HG03342 (cell line): Measurements from ENCODE around the gene UHRF2.
"Not testable (repeated sequence)": the region's sequence is repeated elsewhere in the genome, so short reads cannot be mapped to it uniquely, and the experiment has no call there.

ENCODE experiments used
- ATAC-seq: cut with Tn5 transposase; IDR thresholded peaks from one replicate; pipeline ENCODE4 v1.9.1; 2021; ENCODE audit warnings: mild to moderate bottlenecking, moderate library complexity; ENCODE audit not compliant: unreplicated experiment

UHRF2 gene

DNA sequence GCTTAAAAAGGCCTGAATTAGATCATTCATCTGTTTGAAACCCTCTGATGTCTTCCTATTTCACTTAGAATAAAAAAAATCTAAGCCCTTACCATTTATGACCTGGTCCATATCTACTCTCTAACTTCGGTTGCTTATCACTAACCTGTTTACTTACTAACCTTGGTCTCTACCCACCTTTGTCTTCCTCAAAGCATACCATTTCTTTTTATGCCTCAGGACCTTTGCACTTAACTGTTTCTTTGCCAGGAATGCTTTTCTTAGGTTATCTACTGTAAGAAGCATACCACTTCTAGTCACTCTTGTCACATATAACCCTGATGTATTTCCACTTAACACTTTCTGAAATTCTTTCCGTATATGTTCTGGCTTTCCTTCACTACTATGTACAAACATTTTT, 67.0 kb downstream of the UHRF2 start:
- no peak for ATAC-seq

DNA sequence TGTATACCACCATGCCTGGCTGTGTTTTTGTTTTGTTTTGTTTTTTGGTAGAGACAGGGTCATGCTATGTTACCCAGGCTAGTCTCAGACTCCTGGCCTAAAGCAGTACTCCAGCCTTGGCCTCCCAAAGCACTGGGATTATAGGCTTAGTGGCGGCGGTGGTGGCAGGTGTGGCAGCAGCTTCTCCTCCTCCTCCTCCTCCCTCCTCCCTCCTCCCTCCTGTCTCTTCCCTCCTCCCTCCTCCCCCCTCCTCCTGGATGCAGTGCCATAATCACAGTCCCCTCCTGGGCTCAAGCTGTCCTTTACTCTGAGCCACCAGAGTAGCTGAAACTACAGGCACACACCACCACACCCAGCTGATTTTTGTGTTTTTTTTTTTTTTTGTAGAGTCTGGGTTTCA, 71.2 kb downstream of the UHRF2 start:
- no peak for ATAC-seq

DNA sequence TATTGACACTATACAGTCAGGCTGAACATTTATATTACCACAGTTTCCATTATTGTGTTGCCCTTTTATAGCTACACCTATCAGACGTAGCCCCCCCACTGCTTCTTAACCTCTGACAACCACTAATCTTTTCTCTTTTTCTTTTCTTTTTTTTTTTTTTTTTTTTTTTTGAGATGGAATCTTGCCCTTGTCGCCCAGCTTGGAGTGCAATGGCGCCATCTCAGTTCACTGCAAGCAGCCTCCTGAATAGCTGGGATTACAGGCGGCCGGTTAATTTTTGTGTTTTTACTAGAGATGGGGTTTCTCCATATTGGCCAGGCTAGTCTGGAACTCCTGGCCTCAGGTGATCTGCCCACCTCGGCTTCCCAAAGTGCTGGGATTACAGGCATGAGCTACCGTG, 75.4 kb downstream of the UHRF2 start:
- ATAC-seq = no peak

DNA sequence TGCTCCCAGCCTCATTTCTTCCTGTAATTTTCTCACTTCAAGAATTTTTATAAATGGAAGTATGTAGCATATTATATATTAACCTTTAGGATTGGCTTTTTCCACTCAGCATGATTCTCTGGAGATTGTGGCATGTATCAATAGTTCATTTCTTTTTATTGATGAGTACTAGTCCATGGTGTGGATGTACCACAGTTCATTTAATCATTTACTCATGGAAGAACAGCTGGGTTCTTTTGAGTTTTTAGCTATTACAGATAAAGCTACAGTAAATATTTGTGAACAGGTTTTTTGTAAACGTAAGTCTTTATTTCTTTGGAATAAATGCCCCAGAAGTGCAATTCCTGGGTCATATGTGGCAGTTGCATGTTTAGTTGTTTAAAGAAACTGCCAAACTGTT, 76.1 kb downstream of the UHRF2 start:
- no peak for ATAC-seq

DNA sequence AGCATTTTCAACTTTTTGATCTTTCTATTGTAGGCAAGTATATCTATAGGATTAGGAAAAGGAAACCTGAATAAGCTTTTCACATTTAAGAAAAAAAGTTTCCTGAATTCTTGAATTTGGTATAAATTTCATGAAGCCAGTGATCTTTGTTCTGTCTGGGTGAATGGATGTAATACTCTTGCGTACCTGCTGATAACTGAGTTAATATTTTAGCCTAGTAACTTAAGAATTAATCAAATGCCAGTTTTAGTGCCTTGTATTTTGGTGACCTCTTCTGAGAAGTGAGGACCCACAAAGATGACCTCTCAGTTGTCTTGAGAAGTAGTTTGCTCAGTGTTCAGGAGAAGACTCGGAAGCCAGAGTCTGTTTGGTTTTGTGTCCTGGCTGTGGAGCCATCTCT, 77.9 kb downstream of the UHRF2 start:
- ATAC-seq = no peak

DNA sequence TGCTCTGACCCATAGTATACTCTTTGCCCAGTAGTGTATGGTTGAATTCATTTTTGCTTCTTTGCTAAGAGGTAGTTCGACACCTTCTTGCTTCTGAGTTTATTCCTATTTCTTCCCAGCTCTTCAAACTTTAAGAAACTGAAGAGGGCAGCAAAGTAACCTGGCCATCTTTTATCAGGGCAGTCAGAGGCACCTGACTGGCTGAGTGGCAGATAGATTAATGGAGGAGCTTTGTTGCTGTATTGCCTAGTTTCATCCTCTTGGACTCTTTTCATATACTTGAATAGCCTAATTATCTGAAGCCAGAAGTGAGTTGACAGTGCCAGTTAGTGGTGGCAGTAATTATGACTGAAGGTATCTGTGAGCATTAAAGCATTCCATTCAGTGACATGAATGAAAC, 82.5 kb downstream of the UHRF2 start:
- no peak for ATAC-seq

DNA sequence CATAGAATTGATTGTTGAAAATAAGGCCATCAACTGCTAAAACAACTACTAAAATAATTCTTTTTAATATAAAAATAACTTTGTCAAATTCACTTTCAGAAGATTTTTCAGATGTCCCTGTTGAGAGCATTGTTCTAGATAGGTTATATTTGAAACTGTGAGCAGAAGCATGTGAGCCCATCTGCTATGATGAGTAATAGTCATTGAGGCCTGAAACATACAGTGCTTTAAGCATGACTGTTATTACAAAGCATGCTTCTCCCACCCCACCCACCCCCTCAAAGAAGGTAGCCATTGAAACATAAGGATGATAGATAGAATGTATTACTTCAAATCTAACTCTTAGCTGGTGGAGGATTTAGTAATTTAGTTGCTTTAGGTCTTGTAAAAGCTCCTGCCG, 86.0 kb downstream of the UHRF2 start:
- ATAC-seq = no peak

DNA sequence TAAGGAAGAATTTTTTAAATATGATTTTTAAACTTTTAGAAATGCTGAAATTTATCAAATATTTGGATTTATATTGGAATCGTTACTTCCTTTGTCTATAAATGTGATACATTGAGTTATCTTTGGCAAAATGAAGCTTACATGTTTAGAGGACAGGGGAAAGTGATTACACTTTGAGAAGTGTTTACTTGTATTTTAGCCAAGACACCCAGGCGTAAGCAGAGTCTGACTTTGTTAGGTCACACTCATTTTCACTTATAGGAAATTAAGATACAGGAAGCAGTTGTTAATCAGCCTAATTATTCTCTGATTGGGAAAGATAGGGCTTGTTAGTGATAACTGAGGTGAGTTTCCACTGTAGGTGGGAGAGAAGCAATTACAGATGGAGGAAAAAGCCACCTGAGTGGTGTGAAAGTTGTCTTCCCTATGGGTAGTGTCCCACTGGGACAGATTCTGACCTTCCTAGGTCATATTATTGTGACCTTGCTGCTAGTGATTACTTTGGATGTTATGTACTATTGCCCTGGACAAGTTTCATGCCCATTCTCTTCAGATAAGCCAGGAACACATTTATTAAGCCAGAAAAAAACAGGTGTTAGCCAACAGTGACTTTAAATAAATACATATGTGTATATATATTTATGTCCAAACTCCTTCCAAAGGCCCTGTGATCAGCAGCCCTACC, 88.7 kb downstream of the UHRF2 start:
- ATAC-seq = no peak

DNA sequence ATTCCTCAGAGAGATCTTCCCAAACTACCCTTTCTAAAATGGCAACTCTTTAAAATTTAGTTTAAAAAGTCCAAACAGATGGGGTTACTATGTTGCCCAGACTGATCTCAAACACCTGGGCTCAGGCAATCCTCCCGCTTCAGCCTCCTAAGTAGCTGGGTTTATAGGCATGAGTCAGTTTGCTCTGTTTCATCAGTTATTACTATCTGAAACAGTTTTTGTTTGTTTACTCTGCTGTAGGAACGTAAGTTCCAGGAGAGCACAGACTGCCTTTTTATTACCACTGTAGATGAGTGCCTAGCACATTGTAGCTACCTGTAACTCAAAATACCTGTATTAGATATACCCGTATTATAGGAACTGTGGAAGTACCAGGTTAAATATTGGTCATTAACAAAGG, 89.4 kb downstream of the UHRF2 start:
- no peak for ATAC-seq

DNA sequence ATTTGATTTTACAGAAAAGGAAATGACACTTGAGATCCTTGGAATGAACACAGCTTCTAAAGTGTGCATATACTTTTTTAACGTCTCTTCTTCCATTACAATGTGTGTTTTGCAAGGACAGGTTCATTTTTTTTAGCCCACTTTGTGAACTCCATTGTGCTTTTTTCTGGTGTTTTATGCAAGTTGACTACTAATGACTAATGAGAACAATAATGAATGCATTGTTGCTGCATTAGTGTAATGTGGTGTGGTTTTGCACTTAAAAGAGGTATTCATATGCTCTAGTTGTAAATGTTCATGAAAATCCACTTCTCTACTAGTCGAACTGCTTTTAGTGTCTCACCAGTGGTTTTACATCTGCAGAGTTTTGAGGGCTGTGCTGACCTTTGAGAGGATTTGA, 93.6 kb downstream of the UHRF2 start:
- no peak for ATAC-seq

DNA sequence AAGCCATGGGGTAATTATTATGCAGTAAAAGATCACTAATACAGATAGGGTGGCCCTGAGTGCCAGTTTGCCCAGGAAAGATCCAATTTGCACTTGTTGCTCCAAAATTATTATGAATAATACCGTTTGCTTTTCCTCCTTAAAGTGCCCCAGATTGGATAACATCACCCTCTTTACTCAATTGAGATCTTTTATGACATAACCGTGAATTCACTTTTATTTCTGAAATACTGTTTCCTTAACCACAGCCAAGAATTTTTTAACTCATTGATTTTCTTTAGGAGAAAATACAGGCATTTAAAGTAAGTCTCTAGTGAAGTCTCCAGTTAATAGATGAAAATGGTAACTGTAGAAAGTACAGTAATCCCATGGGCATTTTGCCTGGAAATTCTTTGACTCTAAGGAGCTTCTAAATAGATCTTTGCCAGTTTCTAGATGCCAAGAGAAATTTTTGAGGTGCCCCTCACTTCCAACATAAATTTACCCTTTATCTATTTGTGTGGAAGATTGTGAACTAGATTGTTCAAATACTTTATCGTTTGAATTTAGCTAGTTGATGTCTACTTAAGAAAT, 99.2 kb downstream of the UHRF2 start:
- ATAC-seq = no peak

DNA sequence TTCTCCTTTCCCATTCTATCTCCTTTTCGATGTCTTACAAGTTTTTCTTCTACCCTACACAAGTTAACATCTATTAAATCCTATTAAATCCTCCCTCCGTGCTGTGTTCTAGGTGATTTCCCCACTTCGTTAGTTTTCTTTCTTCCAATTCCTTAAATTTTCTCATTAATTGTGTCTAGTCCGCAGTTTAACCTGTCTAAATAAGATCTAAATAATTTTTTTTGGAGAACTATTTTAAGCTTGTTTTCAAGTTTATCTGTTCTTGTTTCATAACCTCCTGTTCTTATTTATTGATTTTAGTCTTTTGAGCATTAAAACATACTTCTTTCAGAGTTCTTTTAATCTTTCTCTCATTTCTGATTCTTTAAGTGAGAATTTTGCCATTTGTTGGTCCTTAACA, 109.3 kb downstream of the UHRF2 start:
- no peak for ATAC-seq

DNA sequence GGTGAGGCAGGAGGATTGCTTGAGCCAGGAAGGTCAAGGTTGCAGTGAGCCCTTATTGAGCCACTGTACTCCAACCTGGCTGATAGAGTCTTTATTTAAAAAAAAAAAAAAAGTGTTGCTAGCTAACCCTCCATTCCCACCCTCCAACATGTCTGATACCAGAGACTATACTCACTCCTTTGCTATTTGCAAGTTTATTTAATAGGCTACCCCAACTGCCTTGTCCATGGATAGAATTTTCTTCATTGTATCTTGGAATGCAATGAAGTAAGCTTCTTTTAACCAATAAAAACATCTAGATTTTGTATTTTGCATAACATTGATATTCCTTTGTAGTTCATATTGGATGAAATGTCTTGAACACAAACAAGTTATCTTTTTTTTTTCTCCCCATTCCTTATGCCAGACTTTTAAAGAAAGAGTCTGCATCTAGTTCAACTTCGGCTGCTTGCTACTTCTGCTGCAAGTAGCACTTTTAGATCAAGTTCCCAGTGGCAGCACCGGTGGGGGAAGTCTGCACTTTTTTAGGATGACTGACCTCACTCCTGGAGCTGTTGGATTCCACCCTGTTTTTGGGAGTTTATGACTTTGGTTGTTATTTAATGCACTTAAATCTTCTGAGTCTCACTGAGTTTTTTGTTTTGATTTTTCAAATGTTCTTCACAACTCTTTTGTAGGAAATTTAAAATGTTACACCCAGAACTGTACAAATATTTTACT, 112.5 kb downstream of the UHRF2 start:
- no peak for ATAC-seq

DNA sequence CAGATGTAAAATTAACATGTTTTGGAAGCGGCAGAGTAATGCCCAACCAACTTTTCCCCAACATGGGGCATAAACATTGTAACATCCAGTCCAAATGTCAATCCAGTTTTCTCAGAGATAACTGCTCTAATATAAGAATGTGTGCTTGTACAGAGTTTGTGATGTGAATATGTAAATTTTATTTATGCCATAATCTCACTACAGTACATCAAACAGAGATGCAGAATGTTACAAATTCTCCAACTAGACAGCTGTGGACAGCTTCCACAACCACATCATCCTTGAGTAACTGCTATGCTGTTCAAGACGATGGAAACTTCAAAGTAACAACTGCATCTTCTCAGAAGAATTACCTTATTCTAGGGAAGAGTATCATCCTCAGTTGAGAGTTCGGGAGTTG, 122.6 kb downstream of the UHRF2 start:
- ATAC-seq = no peak

DNA sequence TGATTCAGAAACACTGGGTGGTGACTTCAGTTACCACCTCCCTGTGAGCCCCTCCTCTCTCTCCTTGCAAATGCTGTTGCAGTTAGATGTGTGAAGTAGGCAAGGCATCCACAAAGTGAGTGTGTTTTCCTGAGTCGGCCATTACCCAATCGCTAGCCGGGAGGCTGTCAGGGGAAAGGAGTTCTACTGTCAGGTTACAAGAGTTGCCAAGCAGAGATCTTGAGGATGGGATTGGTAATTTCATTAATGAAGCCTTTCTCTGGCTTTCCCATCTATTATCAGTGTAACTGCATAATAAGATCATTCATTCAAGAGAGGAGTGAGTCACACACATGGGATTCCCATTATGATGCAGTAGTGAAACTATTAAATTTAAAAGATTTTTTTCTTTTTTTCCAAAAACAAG, 125.7 kb downstream of the UHRF2 start:
- no peak for ATAC-seq

DNA sequence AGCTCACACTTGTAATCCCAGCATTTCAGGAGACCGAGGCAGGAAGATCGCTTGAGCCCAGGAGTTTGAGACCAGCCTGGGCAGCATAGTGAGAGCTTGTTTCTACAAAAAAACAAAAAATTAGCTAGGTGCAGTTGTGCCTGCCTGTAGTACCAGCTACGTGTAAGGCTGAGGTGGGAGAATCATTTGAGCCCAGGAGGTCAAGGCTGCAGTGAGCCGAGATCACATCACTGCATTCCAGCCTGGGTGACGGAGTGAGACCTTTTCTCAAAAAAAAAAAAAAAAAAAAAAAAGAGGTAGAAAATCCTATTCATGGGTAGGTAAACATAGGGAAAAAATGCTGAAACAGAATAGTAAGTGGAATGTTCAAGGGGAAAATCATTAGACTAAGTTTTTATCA, 129.6 kb downstream of the UHRF2 start:
- ATAC-seq = not testable (repeated sequence)

DNA sequence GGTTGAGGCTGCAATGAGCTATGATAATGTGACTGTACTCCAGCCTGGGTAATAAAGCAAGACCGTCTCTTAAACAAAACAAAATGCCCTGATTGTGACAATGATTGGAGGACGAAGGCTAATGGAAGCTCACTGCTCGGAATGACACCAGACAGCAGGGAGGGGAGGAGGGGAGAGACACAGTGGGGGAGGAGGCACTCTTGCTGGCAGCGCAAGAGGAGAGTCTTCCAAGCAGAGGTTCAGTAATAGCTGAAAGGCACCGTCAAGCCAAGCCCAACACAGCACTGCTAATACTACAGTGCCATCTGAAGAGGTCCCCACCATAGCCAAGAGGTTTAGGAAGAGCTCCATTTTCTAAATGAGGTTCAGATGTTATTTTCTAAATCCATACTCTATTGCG, 130.2 kb downstream of the UHRF2 start:
- ATAC-seq = no peak

DNA sequence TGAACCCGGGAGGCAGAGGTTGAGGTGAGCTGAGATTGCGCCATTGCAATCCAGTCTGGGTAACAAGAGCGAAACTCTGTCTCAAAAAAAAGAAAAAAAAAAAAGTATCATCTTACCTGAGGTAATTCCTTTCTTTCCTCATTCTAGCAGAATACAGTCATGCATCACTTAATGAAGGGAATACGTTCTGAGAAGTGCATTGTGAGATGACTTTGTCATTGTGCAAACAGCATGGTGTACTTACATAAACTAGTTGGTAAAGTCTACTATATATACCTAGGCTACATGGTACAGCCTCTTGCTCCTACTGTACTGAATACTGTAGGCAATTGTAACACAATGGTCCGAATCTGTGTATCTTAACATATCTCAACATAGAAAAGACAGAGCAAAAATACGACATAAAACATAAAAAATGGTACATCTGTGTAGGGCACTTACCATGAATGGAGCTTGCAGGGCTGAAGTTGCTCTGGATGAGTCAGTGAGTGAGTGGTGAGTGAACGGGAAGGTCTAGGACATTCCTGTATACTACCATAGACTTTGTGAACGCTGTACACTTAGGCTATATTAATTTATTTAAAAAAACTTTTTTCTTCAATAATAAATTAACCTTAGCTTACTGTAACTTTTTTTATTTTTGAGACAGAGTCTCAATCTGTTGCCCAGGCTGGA, 132.2 kb downstream of the UHRF2 start:
- no peak for ATAC-seq

DNA sequence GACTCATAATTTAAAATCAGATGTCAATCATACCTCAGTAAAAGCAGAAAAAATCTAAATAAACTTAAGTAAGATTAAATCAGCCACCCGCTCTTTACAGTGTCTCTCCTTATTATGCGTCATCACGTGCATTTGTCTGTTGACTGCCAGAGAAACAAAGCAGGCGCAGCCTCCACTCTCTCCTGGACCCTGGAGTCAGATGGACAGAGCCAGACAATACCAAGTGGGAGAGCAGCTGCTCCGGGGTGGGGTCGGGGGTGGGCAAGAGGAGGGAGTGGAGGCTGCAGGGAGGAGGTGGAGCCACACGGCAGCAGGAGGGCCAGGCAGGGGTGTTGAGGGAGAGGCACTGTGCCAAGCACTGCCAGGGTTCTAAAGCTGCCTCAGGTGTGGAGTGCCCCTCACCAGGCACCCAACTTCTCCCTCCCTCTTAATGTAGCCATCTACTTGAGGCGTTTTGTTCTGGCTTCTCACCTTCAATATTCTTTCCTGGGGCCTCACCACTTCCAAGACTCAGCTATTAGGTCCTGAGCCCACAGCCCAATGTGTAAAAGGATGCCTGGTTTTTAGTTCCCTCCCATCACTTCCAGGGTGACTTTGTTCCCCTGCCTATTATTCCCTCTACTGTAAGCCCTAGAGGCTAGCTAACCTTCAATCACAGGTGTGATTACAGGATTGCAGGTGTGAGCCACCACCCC, 136.3 kb downstream of the UHRF2 start:
- ATAC-seq = no peak

DNA sequence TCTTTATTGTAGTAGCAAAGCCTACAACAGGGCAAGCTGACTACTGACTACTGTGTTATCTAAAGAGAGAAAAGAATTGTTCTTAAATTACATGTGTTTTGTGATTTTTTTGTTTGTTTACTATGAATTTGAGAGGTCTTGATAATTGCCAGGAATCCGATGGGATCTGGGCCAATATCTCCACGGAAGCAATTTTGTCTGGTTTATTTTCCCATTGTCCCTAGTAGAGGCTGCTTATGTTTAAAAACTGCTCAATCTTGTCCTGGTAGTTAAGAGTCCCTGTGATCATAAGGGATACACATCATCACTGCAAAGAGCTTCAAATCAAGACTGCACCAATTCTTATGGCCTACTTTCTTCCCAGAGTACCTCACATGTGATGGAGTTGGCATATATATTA, 138.1 kb downstream of the UHRF2 start:
- no peak for ATAC-seq

DNA sequence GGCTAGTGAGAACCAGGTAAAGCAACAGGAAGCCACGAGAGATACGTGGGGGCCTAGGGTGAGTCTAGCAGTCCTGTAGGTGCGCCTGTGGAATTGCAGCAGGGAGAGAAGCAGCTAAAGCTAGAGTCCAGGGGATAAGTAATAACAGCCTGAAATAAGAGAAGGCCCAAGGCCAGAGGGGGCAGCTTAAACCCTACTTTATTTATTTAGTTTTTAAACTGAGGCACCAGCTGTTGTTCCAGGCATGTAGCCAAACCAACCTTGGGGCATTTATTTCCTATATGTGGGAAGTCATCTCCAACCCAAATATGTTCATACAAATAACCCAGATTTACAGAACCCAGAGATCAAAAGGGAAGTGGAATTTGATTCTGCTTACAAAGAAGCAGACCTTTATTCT, 139.0 kb downstream of the UHRF2 start:
- ATAC-seq = no peak
